Kidney (tissue), 11 donors: ENCODE measurements around the gene HSF2BP. TPM values are rescaled to one million over a fixed set of nuclear protein-coding genes. Genes with fewer than 3 reads are reported as not detected.
"Not testable (repeated sequence)": the region's sequence is repeated elsewhere in the genome, so short reads cannot be mapped to it uniquely, and the experiment has no call there.

Source experiments
- DNase-seq, 5 donors: peaks; one replicate each; pipeline ENCODE4 v3.0.0-alpha.2; 2013 to 2020
- FAIRE-seq: peaks from 2 replicates; lab custom pipeline; 2012; peaks lifted over from hg19 to GRCh38; lab: Jason Lieb, UNC
- H3K27ac ChIP-seq, 2 donors: one replicate each; pipeline ENCODE4 v1.7.0; 2013; ENCODE audit warnings: low read depth in 2 of 2, low read length in 2 of 2, inconsistent platforms in 1 of 2
- H3K27me3 ChIP-seq: one replicate; pipeline ENCODE4 v1.7.1; 2013; ENCODE audit warnings: low read length, inconsistent platforms; ENCODE audit not compliant: control insufficient read depth, insufficient read depth
- H3K36me3 ChIP-seq, 3 donors: one replicate each; pipeline versions ENCODE4 v1.7.0 to v1.7.1; 2013; ENCODE audit warnings: low read length in 3 of 3, control low read depth in 1 of 3, inconsistent platforms in 1 of 3; ENCODE audit not compliant: insufficient read depth in 3 of 3, control insufficient read depth in 2 of 3
- H3K4me1 ChIP-seq, 3 donors: one replicate each; pipeline versions ENCODE4 v1.7.0 to v1.7.1; 2013; ENCODE audit warnings: low read length in 3 of 3, inconsistent platforms in 1 of 3, low read depth in 1 of 3; ENCODE audit not compliant: control insufficient read depth in 2 of 3, insufficient read depth in 2 of 3
- H3K4me3 ChIP-seq, 3 donors: one replicate each; pipeline versions ENCODE4 v1.7.0 to v1.8.1; 2013; ENCODE audit warnings: low read length in 3 of 3, control low read depth in 1 of 3, inconsistent platforms in 1 of 3
- H3K9ac ChIP-seq, 3 donors: one replicate each; pipeline versions ENCODE4 v1.7.0 to v1.7.1; 2013; ENCODE audit warnings: low read length in 3 of 3, control low read depth in 1 of 3, inconsistent platforms in 1 of 3
- H3K9me3 ChIP-seq, 3 donors: one replicate each; pipeline versions ENCODE4 v1.7.0 to v1.7.1; 2013; ENCODE audit warnings: low read length in 3 of 3, control low read depth in 1 of 3, inconsistent platforms in 1 of 3; ENCODE audit not compliant: control insufficient read depth in 2 of 3, insufficient read depth in 1 of 3
- intact Hi-C: fragments of 100-400 bp; cut with DNase I; formaldehyde crosslinking; loops from one replicate; pipeline ENCODE4 v1.11.1; 2022
- microRNA-seq: library from miRNA; unstranded; fragments of <30 nt; microRNA quantifications from one replicate; pipeline ENCODE4 v1.2.0, GENCODE V29; 2020
- polyA plus RNA-seq: library from polyadenylated mRNA; stranded (reverse); fragments of 350-450 nt; fragmentation: Illumina TruSeq; extraction: RNeasy Lipid Tissue Mini Kit (QIAGEN cat#74804); gene quantifications from one replicate; pipeline ENCODE4 v1.2.3, GENCODE V29; 2014; ENCODE audit warnings: low read depth, low replicate concordance; ENCODE audit not compliant: insufficient read depth
- total RNA-seq: library from RNA; stranded (reverse); fragmentation: NEBNext Ultra II Directional; extraction: Animal tissue kit (Norgen Biotek cat#: 25700); gene quantifications from one replicate; pipeline ENCODE4 v1.2.1, GENCODE V29; 2021
- donor health status: control.
- donor health status: control.
- donor health status: DM: yes; HTN: yes; CAD: no.
- donor health status: Normal renal cell carcinoma (clear cell type).

Gene HSF2BP
- total and polyA plus RNA-seq, 2 donors from 2014 or later, result 0.19 to 0.60 TPM

DNA sequence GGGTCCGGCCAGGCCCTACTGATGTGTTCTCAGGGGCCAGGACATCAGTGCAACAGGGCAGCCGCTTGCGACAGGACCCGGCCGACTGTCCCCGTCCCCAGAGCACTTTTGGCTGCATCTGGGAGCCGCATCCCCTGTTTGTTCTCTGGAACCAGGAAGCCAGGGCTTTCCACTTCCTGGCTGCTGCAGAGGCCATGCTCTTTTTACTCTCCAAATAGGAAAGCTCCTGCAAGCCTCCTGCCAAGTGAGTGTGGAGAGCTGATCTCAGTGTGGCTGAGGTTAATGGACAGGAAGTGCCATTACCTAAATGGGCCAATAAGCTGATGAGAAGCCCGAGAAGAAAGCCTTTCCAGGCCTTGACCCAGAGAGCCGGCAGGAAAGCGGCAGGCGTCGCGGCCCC, 180.1 kb downstream of the HSF2BP start:
- H3K4me3 ChIP-seq, H3K4me1 ChIP-seq, H3K9ac ChIP-seq, H3K36me3 ChIP-seq, FAIRE-seq, H3K27ac ChIP-seq, DNase-seq, H3K9me3 ChIP-seq, H3K27me3 ChIP-seq, intact Hi-C loops: not testable (repeated sequence)

Small RNA genes within 50 kb of the gene (microRNA-seq; reads per million reads assigned to microRNA genes)
- gene MIR6070, result not detected

Other genes starting within 250 kb of the HSF2BP start
- gene SIK1, start 232.4 kb downstream of the HSF2BP start, total RNA-seq, result 24.9 TPM
- 3.4 TPM for gene SIK1, start 232.4 kb downstream of the HSF2BP start, polyA plus RNA-seq
- 17.8 TPM for gene RRP1B, start 72 bp upstream of the HSF2BP start, total RNA-seq
- gene RRP1B, start 72 bp upstream of the HSF2BP start, polyA plus RNA-seq, result 5.0 TPM
- 210 TPM for gene PDXK, start 59.6 kb upstream of the HSF2BP start, total RNA-seq
- gene PDXK, start 59.6 kb upstream of the HSF2BP start, polyA plus RNA-seq, result 122 TPM
- 74.5 TPM for gene CSTB, start 116.8 kb upstream of the HSF2BP start, total RNA-seq
- 97.8 TPM for gene CSTB, start 116.8 kb upstream of the HSF2BP start, polyA plus RNA-seq
- 18.7 TPM for gene RRP1, start 130.1 kb upstream of the HSF2BP start, total RNA-seq
- gene RRP1, start 130.1 kb upstream of the HSF2BP start, polyA plus RNA-seq, result 12.9 TPM
- 86.2 TPM for gene AGPAT3, start 205.7 kb upstream of the HSF2BP start, total RNA-seq
- gene AGPAT3, start 205.7 kb upstream of the HSF2BP start, polyA plus RNA-seq, result 40.3 TPM